ENCODE data around the gene GNAQ.

DNA sequence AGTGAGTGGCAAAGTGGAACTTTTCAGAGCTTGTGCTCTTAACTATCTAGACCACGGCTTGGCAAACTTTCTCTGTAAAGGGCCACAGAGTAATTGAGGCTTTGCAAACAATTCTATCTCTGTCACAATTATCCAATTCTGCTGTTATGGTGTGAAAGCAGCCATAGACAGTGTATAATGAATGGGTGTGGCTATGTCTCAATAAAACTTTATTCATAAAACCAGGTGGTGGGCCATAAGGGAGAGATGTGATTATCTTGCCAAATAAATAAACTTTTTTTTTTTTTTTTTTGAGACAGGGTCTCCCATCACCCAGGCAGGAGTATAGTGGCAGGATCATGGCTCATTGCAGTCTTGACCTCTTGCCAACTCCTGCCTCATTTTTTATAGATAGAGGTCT lies 304.8 kb downstream of the GNAQ start:
- TF ChIP-seq POLR2AphosphoS5 (IDR thresholded peaks at IDR 0.05; ENCODE audit: low read depth, low read length) (no peak), REST (IDR thresholded peaks at IDR 0.05; ENCODE audit: insufficient read depth in 1 of 2, low read depth in 2 of 2, low read length in 2 of 2) (no peak), FOXP2 (optimal IDR thresholded peaks at IDR 0.05; ENCODE audit: borderline replicate concordance, extremely low read depth, extremely low read length, insufficient read depth) (no peak)

All from PFSK-1 (cell line).